Mucosa of gallbladder (tissue), 1 donor: ENCODE measurements around the gene PDCD11. TPM values are rescaled to one million over a fixed set of nuclear protein-coding genes. Genes with fewer than 3 reads are reported as not detected.
"Not testable (repeated sequence)": the region's sequence is repeated elsewhere in the genome, so short reads cannot be mapped to it uniquely, and the experiment has no call there.

Experiments
- DNase-seq: peaks from one replicate; pipeline ENCODE4 v3.0.0-alpha.2; 2020; ENCODE audit warnings: low spot score
- total RNA-seq: library from RNA; stranded (reverse); gene quantifications from one replicate; pipeline ENCODE4 v1.2.1, GENCODE V29; 2021
- donor health status: DM: no; HTN: no; CAD: no.

The PDCD11 gene
- 19.5 TPM for total RNA-seq

GRCh38 chr10:103396067-103396788 lies at the start of gene PDCD11, which contains the start of gene ATP5MK:
TSS of gene PDCD11 (plus strand) at chr10:103396626. CDS start at chr10:103398427, 1,801 bp downstream.
TSS of gene ATP5MK (minus strand) at chr10:103396475. CDS start at chr10:103392457, 4,018 bp downstream.
- DNase-seq, result peak; percentile 97

- DNase-seq, result no peak
These were observed 46.3 kb upstream of the PDCD11 start for GRCh38 chr10:103350175-103350516.

- peak; percentile 70 for DNase-seq
These were observed 45.7 kb upstream of the PDCD11 start, which contains the start of gene PCGF6 for GRCh38 chr10:103350517-103351260. TSS of gene PCGF6 (minus strand) at chr10:103351140. CDS start at chr10:103351066, 74 bp downstream.

DNA sequence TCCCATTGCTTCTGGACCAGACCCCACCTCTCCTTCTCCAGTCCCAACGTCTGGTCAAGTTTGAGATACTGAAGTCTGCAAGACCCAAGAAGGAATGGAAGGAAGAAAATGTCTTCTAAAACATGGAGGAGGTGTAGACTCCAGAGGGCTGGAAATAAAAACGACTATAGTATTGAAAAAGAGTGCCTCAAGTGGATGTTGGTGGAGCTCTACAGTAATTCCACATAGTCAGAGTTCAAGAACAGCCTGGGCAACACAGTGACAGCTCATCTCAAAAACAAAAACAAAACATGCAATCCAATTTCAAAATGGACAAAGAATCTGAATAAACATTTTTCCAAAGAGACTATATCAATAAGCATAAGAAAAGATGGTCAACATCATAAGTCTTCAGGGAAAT lies 43.1 kb upstream of the PDCD11 start:
- no peak for DNase-seq

- DNase-seq, result not testable (repeated sequence)
These were observed 41.9 kb upstream of the PDCD11 start for GRCh38 chr10:103354567-103354966.

DNA sequence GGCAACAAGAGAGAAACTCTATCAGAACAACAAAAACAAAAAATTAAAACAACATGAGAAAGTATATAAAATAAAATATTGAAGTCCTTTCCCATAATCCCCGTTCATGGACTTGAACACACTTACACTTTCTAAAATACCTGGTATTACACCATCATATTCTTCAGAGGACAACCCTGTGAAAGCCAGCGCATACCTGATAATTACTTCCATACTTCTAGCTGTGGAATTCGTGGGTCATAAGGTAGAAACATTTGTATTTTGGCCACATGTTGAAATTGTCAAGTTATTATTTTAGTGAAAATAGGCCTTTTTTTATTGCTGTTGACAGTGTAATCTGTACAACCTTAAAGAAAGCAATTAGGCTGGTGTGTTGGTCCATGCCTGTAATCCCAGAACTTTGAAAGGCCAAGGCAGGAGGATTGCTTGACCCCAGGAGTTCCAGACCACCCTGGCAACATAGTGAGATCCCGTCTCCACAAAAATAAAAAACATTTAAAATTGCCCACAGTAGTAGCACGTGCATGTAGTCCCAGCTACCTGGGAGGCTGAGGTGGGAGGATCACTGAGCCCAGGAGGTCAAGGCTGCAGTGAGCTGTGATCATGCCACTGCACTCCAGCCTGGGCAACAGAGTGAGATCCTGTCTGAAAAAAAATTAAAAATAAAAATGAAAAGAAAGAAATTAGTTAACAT lies 40.4 kb upstream of the PDCD11 start:
- DNase-seq, result no peak

DNA sequence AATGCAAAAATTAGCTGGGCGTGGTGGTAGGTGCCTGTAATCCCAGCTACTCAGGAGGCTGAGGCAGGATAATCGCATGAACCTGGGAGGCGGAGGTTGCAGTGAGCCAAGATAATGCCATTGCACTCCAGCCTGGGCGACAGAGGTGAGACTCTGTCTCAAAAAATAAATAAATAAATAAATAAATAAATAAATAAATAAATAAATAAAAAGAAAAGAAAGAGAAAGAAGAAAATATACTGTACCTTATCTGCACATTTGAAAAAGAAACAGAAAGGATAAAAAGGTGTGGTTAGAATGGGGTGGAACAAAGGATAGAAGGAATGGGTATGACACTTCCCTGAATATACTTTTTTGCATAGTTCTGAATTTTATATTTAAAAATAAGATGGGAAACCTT lies 36.9 kb upstream of the PDCD11 start:
- DNase-seq, result not testable (repeated sequence)

GRCh38 chr10:103360791-103361190 lies 35.6 kb upstream of the PDCD11 start:
- not testable (repeated sequence) for DNase-seq

DNA sequence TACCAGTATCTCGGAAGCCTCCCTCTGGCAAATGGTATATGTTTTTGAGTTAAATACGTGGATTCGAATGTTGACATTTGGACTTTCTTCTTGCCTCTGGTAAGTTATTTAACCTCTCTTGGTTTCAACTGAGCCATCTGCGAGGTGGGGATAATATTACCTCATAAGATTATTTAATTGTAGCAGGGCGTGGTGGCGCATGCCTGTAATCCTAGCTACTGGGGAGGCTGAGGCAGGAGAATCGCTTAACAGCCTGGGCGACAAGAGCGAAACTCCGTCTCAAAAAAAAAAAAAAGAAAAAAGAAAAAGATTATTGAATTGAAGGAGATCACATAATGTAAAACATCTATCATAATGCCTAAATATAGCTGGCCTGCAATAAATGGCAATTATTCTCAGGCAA lies 29.0 kb upstream of the PDCD11 start:
- no peak for DNase-seq

GRCh38 chr10:103367782-103368518 lies 28.5 kb upstream of the PDCD11 start, which contains the start of gene TAF5:
TSS of gene TAF5 (plus strand) at chr10:103367976. CDS start at chr10:103367990, 14 bp downstream.
- DNase-seq, result peak; percentile 95

DNA sequence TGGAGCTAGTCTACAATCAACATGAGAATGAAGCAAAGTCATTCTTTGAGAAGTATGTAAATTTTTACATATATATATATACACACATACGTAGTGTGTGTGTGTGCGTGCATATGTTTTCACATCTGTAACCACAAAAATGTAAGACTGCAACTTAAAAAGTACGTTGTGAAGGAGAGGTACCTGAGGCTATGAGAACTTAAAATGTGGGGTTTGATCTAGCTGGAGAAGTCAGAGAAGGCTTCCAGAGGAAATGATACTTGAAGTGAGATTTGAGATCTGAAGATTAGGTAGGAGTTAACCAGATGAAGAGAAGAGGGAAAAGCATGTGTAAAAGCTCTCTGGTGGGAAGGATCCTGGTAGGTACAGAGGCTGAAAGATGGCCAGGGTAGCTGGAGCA lies 22.9 kb upstream of the PDCD11 start:
- DNase-seq, result no peak

DNA sequence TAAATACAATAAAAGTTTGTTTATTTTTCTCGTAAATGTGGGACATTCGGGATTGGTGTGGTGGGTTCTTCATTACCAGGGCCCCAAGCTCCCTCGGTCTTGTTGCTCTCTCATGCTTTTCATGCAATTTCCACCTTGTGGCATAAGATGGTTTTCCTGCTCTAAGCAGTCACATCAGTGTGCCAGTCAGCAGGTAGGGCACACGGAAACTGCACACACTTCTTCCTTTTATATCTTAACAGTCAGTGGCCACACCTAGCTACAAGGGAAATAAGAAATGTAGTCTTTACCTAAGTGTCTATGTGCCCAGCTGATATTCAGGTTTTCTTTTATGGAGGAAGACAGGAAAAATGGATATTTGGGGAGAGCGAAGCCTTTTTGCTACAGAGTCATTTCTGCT lies 22.2 kb upstream of the PDCD11 start:
- DNase-seq, result no peak

DNA sequence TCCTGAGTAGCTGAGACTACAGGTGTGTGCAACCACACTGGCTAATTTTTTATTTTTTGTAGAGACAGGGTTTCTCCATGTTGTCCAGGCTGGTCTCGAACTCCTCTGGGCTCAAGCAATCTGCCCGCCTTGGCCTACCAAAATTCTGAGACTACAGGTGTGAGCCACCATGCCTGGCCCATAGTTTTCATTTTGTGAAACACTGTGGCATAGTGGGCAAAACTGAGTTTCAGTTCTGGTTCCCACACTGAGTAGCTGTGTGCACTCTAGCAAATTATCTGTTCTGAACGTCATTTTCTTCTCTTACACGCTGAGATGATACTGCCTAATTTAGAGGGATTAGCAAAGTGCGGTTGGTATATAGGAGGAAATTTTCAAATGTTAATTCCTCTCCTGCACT lies 13.7 kb upstream of the PDCD11 start:
- no peak for DNase-seq

- DNase-seq, result no peak
These were observed 2.2 kb upstream of the PDCD11 start for GRCh38 chr10:103394180-103394579.

DNA sequence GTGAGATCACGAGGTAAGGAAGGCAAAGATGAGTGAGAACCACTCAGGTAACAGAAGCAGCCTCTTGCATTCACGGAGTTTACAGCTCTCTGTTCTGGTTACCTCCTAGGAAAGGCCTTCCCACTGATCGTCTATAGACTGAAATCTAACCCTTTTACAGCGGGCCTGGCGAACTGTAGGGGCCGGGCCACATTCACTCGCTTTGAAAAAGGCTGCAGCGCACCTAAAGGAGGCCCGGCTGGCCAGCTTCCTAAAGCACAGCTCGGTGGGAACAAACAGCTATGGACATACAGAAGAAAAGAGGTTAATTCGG lies 716 bp upstream of the PDCD11 start:
- no peak for DNase-seq

DNA sequence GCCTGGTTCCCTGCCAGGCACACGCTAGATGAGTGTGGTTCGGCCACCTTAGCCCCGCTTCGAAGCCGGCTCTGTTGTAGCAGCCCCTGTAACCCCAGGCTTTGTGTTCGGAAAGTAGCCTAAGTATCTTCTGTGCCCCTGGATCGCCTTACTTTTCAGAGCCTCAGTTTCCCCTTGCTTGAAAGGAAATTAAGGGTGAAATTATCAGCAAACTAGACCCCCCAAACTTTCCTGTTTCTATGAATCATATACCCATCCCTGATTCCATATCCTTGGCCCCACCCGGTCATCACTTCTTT lies 312 bp downstream of the PDCD11 start:
- no peak for DNase-seq

DNA sequence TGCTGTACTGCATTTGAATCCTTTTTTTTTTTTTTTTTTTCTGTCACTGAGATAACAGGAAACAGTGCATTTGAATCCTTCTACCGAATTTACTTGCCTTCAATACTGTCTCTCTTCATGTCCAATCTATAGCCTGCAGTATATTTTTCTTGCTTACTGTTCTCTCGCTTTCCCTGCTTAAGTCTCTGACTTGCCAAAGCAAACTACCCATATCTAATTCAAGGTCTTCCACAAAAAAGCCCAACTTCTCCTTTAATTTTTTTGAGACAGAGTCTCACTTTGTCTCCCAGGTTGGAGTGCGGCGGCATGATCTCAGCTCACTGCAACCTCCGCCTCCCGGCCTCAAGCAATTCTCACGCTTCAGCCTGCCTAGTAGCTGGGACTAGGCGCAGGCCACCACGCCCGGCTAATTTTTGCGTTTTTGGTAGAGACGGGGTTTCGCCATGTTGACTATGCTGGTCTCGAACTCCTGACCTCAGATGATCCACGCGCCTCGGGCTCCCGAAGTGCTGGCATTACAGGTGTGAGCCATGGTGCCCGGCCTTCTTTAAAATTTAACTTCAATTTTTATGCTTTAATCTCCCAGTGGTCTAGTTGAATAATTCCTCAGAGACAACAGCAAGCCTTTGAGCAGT lies 882 bp downstream of the PDCD11 start:
- DNase-seq, result no peak

GRCh38 chr10:103413564-103413963 lies 17.1 kb downstream of the PDCD11 start:
- no peak for DNase-seq

GRCh38 chr10:103415581-103415980 lies 19.2 kb downstream of the PDCD11 start:
- DNase-seq, result no peak

GRCh38 chr10:103416436-103417147 lies 20.2 kb downstream of the PDCD11 start:
- peak; percentile 78 for DNase-seq

DNA sequence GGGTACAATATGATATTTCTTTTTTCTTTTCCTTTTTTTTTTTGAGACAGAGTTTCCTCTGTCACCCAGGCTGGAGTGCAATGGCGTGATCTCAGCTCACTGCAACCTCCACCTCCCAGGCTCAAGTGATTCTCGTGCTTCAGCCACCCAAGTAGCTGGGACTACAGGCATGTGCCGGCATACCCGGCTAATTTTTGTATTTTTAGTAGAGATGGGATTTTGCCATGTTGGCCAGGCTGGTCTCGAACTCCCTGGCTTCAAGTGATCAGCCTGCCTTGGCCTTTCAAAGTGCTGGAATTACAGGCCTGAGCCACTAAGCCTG lies 20.7 kb downstream of the PDCD11 start:
- DNase-seq, result not testable (repeated sequence)
